Vagina (tissue), 2 donors: ENCODE results near the gene PTPRN2. TPM values are rescaled to one million over a fixed set of nuclear protein-coding genes. Genes with fewer than 3 reads are reported as not detected.
"Not testable (repeated sequence)": the region's sequence is repeated elsewhere in the genome, so short reads cannot be mapped to it uniquely, and the experiment has no call there.

Source experiments
- DNase-seq, 2 donors: peaks; one replicate each; pipeline ENCODE4 v3.0.0-alpha.2; 2017; ENCODE audit errors: extremely low spot score in 2 of 2
- H3K27ac ChIP-seq: fragments of 200-600 bp; sonication (generic); one replicate; pipeline ENCODE4 v1.5.1; 2019
- H3K27me3 ChIP-seq: fragments of 200-600 bp; sonication (generic); one replicate; pipeline ENCODE4 v1.5.1; 2019
- H3K36me3 ChIP-seq, 2 donors: fragments of 200-600 bp; sonication (generic); one replicate each; pipeline ENCODE4 v1.5.1; 2017 to 2019
- H3K4me1 ChIP-seq: fragments of 200-600 bp; sonication (generic); one replicate; pipeline ENCODE4 v1.5.1; 2019
- H3K4me3 ChIP-seq, 2 donors: fragments of 200-600 bp; sonication (generic); 1 replicate in 1 of 2; 2 replicates in 1 of 2; pipeline ENCODE4 v1.5.1; 2016 to 2019
- H3K9me3 ChIP-seq: fragments of 200-600 bp; sonication (generic); one replicate; pipeline ENCODE4 v1.5.1; 2019
- CTCF ChIP-seq, 3 experiments: fragments of 450-650 bp in 2 of 3; fragments of 200-600 bp in 1 of 3; sonication (generic) in 1 of 3; IDR thresholded peaks; one replicate each; pipeline ENCODE4 v1.5.1; 2017 to 2019; ENCODE audit warnings: antibody characterized with exemption in 3 of 3, mild to moderate bottlenecking in 2 of 3, moderate library complexity in 2 of 3
- POLR2A ChIP-seq, 2 donors: fragments of 450-650 bp; IDR thresholded peaks; one replicate each; pipeline ENCODE4 v1.6.1; 2017; ENCODE audit warnings: antibody characterized with exemption in 2 of 2, mild to moderate bottlenecking in 2 of 2, moderate library complexity in 2 of 2
- POLR2AphosphoS5 ChIP-seq, 2 donors: sonication (generic); formaldehyde crosslinking; IDR thresholded peaks; one replicate each; pipeline ENCODE4 v1.9.0; 2017; ENCODE audit warnings: antibody characterized with exemption in 2 of 2, mild to moderate bottlenecking in 2 of 2, low read depth in 1 of 2; ENCODE audit not compliant: insufficient read depth in 1 of 2
- intact Hi-C: fragments of 100-400 bp; cut with DNase I; formaldehyde crosslinking; loops from one replicate; pipeline ENCODE4 v1.15.1; 2023
- total RNA-seq: library from RNA; depleted of rRNA; stranded (reverse); fragments of >200 nt; gene quantifications from one replicate; pipeline ENCODE4 v1.2.3, GENCODE V29; 2016

The PTPRN2 gene
- total RNA-seq, 1 donor from 2014 or later: 7.4 TPM

DNA sequence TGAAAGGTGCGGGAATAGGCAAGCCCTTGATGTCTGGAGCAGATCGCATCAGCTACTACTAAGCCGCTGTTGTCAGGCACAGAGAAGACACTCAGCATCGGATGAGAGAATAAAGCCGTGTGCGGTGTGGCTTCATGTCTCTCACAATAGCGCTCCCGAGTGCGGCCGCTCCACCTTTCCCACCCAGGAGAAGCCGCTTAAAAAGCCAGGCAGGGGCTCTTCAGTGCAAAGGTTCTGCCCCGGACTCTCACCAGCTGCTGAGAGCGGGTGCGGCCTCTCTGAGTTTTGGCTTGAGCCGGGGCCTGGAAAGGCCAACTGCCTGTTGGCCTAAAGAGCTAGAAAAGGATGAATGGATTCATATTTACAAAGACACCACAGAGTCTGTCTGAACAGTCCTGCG is 650.2 kb downstream of the PTPRN2 start:
- no peak for TF ChIP-seq POLR2A (IDR thresholded peaks at IDR 0.05)
- TF ChIP-seq CTCF (IDR thresholded peaks at IDR 0.05): no peak
- TF ChIP-seq POLR2AphosphoS5 (IDR thresholded peaks at IDR 0.05; ENCODE audit: insufficient read depth in 1 of 2, low read depth in 1 of 2): no peak
- intact Hi-C loops: no loop called here
- no peaks in the 10 kb centered on the region for H3K9me3 ChIP-seq
- H3K27me3 ChIP-seq: no peaks in the 10 kb centered on the region
- H3K4me1 ChIP-seq: no peaks in the 10 kb centered on the region
- no peak overlapping the region for H3K4me3 ChIP-seq
- peak in 1 of 2 donors; percentile 52 for DNase-seq
- H3K27ac ChIP-seq: no peak overlapping the region
- H3K36me3 ChIP-seq: no peaks in the 10 kb centered on the region

DNA sequence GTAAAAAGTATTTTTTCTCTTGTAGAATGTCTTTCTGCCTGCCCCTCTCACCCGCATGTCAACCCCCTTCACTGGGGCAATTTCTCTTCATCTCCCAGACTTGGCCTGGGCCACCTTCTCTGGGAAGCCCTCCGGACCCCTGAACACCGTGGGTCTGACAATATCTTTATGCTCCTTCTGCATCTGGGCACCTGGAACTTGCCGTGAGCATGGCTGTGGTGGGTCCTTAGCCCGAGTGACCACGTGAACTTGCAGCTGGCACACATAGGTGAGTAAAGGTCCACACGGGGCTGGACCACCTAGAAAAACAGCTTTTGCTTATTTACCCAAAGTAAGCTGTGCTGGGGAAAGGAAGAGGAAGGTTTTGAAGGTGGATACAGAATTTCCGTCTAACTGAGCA is 650.6 kb downstream of the PTPRN2 start:
- no peak for DNase-seq
- Histone ChIP-seq H3K36me3 (no peaks in the 10 kb centered on the region), H3K27ac (no peak overlapping the region), H3K4me3 (no peak overlapping the region), H3K27me3 (no peaks in the 10 kb centered on the region), H3K4me1 (no peaks in the 10 kb centered on the region), H3K9me3 (no peaks in the 10 kb centered on the region)
- TF ChIP-seq POLR2A (IDR thresholded peaks at IDR 0.05) (no peak), CTCF (IDR thresholded peaks at IDR 0.05) (no peak), POLR2AphosphoS5 (IDR thresholded peaks at IDR 0.05; ENCODE audit: insufficient read depth in 1 of 2, low read depth in 1 of 2) (no peak)
- intact Hi-C loops: no loop called here

DNA sequence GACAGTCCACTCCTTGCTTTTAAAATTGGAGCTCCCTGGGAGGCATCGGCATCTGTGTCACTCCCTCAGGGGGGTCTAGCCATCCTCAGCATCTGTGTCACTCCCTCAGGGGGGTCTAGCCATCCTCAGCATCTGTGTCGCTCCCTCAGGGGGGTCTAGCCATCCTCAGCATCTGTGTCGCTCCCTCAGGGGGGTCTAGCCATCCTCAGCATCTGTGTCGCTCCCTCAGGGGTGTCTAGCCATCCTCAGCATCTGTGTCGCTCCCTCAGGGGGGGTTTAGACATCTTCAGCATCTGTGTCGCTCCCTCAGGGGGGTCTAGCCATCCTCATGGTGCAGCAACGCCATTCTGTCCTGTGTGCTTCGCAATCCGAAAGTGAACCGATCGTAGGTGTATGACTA is 651.9 kb downstream of the PTPRN2 start:
- intact Hi-C loops, H3K4me3 ChIP-seq, H3K36me3 ChIP-seq, DNase-seq, H3K27ac ChIP-seq, H3K4me1 ChIP-seq, H3K9me3 ChIP-seq, H3K27me3 ChIP-seq: not testable (repeated sequence)

DNA sequence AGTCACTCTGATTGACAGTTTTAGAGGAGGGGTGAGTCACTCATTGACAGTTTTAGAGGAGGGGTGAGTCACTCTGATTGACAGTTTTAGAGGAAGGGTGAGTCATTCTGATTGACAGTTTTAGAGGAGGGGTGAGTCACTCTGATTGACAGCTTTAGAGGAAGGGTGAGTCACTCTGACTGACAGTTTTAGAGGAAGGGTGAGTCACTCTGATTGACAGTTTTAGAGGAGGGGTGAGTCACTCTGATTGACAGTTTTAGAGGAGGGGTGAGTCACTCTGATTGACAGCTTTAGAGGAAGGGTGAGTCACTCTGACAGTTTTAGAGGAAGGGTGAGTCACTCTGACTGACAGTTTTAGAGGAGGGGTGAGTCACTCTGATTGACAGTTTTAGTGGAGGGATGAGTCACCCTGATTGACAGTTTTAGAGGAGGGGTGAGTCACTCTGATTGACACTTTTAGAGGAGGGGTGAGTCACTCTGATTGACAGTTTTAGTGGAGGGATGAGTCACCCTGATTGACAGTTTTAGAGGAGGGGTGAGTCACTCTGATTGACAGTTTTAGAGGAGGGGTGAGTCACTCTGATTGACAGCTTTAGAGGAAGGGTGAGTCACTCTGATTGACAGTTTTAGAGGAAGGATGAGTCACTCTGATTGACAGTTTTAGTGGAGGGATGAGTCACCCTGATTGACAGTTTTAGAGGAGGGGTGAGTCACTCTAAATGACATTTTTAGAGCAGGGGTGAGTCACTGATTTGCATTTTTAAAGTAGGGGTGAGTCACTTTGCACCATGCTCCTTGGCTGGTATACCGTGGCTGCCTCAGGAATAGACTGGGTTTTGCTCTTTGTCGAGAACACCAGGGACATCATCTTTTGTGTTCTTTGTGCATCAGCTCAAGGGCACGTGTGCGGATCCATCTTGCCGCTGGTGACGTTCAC is 654.1 kb downstream of the PTPRN2 start:
- H3K9me3 ChIP-seq, intact Hi-C loops, H3K27ac ChIP-seq, H3K4me1 ChIP-seq, DNase-seq, H3K36me3 ChIP-seq, H3K4me3 ChIP-seq, H3K27me3 ChIP-seq: not testable (repeated sequence)

DNA sequence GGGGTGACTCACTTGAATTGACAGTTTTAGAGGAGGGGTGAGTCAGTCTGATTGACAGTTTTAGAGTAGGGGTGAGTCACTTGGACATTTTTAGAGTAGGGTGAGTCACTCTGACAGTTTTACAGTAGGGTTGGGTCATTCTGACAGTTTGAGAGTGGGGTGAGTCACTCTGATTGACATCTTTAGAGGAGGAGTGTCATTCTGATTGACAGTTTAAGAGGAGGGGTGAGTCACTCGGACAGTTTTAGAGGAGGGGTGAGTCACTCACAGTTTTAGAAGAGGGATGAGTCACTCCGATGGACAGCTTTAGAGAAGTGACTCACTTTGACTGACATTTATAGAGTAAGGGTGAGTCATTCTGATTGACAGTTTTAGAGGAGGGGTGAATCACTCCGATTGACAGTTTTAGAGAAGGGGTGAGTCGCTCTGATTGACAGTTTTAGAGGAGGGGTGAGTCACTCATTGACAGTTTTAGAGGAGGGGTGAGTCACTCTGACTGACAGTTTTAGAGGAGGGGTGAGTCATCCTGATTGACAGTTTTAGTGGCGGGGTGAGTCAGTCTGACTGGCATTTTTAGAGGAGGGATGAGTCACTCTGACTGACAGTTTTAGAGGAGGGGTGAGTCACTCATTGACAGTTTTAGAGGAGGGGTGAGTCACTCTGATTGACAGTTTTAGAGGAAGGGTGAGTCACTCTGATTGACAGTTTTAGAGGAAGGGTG is 655.0 kb downstream of the PTPRN2 start:
- DNase-seq: no peak
- Histone ChIP-seq H3K4me3 (no peak overlapping the region), H3K27ac (no peak overlapping the region), H3K9me3 (no peaks in the 10 kb centered on the region), H3K27me3 (no peaks in the 10 kb centered on the region), H3K36me3 (no peaks in the 10 kb centered on the region), H3K4me1 (no peaks in the 10 kb centered on the region)
- TF ChIP-seq POLR2AphosphoS5 (IDR thresholded peaks at IDR 0.05; ENCODE audit: insufficient read depth in 1 of 2, low read depth in 1 of 2) (no peak), CTCF (IDR thresholded peaks at IDR 0.05) (no peak), POLR2A (IDR thresholded peaks at IDR 0.05) (no peak)
- intact Hi-C loops: no loop called here
